Colon (tissue), 2 donors: ENCODE results near the gene MAN2B2.

Experiments
- FAIRE-seq: peaks from 2 replicates; lab custom pipeline; 2012; peaks lifted over from hg19 to GRCh38; lab: Jason Lieb, UNC
- donor health status: control.
- donor health status: control.

The MAN2B2 gene

DNA sequence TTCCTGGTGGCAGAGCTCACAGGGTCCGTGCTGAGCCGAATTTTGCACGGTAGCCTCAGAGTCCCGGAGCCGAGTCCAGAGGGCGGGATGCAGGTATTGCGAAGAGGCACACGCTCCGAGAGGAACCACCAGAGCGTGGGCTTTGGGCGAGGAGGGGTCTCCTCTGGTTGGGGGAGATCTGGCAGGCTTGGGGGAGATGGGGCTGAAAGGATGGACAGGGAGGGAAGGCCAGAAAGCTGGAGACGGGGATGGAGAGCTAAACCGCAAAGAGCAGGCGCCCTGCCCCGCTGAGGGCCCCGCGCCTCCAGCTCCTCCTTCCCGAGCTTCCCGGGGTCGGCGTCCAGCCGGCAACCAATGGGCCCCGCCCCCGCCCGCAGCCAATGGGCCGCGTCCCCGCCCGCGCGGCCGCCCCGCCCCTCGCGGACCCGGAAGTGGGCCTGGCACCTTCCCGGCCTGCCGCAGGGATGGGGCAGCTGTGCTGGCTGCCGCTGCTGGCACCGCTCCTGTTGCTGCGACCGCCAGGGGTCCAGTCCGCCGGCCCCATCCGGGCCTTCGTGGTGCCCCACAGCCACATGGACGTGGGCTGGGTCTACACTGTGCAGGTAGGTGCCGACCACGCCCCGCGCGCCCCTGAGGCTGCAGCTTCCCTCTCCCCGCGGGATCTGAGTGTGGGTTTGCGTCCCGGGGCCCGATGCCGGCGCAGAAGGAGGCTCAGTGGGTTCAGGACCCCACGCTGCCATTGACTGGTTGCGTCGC, at the start of gene MAN2B2:
TSS of gene MAN2B2 (plus strand) at position 443 of the 756 bp plus-strand sequence. CDS start at position 465, 22 bp downstream.
- FAIRE-seq: no peak

DNA sequence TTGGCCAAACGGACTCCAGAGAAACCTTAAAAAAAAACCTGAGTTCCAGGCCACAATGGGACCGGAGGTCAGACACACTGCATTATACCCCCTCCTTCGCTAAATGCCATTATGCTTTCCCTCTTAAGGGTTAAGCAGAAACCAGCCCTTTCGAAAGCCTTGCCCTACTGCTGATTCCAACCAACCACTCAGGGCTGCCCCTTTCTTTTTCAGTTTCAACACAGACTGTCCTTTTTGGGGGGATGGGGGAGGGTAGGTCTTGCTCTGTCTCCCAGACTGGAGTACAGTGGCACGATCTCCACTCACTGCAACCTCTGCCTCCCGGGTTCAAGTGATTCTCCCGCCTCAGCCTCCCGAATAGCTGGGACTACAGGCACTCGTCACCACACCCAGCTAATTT, 49.5 kb upstream of the MAN2B2 start:
- FAIRE-seq: no peak

DNA sequence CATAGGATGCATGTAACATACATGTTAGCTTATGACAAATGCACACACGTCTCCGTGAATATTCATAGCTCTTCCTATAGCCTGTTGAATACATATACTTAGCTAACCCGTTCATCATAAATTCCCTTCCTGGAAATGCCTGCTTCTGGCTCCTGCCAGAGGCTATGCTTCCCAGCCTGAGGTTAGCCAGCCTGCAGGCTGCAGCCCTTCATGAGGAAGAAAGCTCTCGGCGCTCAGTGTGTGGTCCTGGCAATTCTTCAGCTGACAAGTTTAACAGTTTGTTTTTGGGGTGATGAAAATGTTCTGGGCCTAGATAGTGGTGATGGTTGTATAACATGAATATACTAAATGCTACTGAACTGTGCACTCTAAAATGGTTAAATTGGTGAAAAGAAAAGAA, 48.8 kb upstream of the MAN2B2 start:
- FAIRE-seq: no peak

DNA sequence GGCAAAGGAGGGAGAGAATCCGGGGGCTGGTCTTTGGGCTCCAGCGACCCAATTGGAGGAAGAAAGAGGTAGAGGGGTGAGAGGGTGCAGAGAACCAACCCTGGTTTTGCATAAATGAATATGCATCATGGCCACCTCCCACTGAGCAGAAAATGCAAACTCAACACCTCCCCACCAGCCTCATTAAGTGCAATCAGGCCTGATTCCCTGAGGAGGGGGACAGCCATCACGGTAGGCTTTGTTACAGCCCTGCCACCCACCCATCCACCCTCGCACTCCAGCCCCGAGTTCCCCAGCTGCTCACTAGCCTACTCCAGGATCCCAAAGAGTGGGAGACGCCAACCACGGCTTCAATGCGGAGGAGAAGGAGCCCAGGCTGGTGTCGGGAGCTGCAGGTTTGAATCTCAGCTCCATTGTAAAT, 48.3 kb upstream of the MAN2B2 start:
- FAIRE-seq: no peak

DNA sequence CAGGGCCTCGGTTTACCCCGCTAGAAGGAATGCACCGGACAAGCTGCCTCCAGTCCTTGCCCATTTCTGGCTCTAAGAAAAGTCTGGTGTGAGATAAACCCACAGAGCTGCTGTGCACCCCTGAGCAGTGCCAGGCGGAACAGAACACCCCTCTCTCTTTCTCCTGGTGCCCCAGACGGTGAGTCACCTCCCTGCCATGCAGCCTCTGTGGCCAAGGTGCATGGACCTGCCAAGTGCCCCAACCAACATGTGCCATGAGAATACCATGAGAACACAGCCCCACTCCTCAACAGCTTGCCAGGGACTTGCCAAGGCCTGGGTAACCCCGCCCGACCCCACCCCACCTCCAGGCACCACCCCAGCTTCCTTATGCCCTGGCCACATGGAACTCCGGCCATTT, 47.7 kb upstream of the MAN2B2 start:
- no peak for FAIRE-seq

DNA sequence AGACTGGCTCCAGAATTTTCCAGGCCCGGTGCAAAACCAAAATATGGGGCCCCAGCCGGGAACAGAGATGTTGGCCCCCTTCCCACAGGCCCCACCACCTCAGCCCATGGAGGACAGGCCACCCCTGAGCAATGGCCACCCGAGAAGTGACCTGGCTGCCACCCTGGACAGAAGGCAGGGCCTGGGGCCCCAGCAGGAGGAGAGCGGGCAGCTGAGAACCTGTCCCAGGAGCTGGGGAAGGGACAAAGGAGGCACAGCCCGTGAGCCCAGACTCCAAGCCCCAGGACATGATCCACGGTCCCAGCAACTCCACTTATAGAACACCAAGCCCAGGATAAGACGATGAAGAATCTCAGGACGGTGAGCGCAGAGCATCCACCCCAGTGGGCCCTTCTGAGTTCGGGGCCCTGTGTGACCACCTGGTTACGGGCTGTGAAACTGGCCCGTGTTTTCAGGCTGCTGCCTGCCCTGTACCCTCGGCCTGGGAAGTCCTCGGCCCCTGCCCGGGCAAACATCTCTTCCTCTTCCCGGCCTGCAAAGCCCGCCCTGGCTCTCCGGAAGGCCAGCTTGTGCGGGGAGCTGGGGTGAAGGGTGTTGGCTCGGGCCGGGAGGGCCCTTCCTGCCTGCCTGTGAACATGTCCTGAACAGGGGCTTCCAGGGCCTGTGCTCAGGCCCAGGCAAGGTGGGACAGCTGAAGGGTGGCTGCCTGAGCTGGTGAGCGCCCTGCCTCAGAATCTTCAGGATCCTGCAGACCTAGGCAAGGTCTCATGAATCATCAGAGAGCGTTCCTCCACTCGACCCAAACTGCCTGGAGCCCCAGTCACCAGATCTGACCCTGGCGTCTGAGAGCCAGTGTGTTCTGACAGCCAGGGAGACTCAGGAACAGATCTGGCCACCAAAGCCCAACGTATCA, 47.0 kb upstream of the MAN2B2 start:
- FAIRE-seq: no peak

DNA sequence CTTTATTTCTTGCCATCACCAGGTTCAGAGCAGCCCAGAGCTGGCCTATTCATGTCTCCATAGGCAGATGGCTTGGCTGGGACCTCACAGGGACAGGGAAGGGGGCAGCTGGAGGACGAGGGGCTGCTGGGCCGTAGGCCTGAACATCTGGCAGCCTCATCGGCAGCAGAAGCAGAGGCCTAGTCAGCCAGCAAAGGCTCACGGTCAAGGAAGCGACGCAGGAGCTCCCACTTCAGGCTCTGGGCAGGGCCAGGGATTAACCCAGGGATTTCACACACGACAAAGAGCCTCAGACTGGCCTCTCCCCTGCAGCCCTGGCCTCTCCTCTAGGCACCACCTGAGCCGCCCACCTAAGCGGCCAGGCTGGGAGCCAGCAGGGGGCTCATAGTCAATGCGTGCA, 46.0 kb upstream of the MAN2B2 start:
- FAIRE-seq: no peak

DNA sequence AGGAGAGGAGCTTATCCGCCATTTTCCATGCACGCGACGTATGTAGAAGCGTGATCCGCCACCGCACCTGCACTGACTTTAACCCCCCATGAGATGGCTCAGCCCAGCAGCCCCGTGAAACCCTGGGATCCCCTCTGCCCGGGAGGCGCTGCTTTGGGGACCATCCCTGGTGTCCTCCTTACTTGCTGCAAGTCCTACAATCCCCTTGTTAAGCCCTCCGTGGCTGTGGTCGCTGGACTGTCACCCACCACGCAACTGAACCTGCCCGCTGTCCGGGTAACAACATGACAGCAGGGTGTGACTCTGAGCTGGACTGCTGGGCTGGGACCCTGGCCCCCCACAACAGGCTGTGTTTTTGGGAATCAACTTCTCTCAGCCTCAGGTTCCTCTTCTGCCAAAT, 44.7 kb upstream of the MAN2B2 start:
- FAIRE-seq: no peak

DNA sequence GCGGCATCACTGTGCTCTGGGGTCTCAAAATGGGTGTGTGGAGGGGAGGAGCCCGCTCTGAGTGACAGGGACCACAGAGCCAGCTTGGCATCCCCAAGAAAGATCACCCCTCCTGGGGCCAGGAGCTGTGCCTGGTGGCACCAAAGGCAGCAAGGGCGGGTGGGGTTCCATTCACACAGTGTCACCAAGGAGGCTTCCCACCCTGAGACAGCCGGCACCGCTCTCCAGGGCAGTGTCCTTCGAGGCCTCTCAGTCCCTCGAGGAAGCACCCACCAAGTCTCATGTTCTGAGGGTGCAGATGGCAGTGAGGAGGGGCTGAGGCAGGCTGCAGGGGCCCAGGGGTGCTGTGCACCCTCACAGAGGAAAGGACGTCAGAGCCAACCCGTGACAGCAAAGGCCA, 44.0 kb upstream of the MAN2B2 start:
- FAIRE-seq: no peak

DNA sequence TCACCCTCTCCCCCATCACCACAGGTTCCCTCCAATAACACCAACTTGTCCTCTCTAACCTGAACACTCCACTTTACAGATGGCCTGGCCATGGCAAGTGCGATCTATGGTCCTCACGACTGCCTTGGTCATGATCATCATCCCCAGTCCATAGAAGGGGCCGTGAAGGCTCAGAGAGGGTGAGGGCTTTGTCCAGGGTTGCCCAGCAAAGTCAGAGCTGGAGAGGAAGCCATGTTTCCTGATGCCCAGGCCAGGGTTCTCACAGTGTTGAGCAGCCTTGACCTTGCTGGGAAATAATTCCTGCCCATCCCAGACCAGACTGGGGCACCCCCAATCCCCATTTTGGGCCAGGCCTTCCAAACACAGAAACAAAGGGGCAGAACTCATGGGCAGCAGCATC, 42.9 kb upstream of the MAN2B2 start:
- FAIRE-seq: no peak

DNA sequence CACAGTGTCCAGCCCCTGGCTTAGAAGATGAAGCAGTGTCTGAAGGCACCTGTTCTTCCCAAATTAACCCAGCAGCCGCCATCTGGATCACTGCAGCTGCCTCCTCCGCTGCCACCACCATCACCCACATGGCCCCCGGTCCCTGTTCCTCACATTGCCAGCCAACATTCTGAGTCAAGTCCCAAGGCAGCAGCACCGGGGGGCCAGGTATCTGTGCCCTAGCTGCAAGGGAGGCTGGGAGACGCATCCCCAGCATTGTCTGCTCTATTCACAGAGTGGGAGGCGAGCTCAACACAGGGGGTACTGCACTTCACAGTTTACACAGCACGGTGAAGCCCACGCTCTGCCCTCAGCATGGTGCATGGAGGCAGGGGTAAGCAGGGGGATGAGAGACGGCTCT, 42.3 kb upstream of the MAN2B2 start:
- FAIRE-seq: no peak

DNA sequence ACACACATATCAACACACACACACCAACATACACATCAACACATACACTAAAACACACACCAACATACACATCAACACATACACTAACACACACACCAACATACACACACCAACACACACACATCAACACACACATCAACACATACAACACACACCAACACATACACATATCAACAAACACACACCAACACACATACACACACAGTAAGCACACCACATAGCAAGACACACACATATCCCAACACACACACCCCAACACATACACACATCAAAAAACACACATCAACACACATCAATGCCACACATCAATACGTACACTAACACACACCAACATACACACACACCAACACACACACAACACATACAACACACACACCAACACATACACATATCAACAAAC, 40.9 kb upstream of the MAN2B2 start:
- FAIRE-seq: no peak

DNA sequence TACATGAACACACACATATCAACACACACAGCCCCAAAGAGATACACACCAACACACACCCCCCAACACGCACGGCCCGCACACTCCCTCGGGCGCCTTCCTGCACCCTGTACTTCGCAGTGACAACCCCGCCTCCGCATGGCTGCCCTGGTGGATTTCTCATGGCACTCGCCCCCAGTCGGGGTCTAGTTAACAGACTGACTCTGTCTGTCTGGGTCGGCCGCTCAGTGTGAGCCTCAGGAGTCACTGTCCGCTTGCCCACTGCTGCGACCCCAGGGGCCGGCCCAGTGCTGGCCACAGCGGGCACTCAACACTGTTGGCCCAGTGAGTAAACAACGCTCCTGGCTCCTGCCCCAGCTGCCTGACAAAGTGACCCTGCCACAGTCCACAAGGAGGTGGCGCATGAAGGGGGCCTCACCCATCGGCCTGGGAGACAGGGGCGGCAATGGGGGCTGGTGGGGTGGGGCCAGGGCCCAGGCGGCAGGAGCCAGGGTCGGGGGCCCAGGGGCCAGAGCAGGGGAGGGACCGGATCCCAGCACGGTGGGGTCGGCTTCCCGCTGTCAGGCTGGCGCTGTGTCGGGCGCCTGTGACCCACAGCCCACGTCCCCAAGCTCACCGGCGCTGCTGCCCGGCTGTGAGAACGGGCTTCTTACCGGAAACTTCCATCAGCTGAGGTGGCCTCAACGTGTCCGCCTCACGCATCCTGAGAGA, 40.2 kb upstream of the MAN2B2 start:
- FAIRE-seq: no peak

DNA sequence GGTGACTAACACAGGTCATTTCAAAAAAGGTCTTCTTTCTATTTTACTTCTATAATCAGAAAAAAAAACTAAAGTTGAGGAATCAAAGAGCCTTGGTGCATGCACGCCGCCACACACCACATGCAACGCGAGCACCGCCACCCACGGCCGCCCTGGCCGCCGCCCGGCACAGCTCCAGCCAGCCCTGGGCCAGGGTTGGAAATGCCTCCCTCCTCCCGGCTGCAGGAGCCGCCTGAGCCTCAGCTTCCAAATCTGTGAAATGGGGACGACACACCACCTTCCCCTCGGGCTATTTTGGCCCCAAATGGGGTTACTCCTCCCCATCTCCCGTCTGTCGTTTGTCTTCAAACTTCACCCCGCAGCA, 39.7 kb upstream of the MAN2B2 start:
- no peak for FAIRE-seq

DNA sequence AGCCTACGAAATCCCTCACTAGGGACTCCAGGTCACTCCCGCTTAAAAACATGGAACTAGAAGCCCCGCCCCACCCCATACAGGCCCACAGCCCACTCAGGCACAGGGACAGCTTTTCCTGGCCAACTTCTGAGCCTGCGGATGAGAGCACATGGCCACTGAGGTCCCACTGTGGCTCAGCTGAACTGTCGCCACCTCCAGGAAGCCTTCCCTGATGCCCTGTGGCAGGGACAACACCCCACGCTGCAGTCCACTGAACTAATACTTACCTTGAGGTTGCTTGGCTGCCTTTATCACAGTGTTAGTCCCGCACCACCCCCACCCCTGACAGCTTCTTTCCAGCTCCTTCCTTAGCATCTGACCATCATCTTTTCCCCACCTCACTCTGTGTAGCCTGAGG, 39.3 kb upstream of the MAN2B2 start:
- FAIRE-seq: no peak

DNA sequence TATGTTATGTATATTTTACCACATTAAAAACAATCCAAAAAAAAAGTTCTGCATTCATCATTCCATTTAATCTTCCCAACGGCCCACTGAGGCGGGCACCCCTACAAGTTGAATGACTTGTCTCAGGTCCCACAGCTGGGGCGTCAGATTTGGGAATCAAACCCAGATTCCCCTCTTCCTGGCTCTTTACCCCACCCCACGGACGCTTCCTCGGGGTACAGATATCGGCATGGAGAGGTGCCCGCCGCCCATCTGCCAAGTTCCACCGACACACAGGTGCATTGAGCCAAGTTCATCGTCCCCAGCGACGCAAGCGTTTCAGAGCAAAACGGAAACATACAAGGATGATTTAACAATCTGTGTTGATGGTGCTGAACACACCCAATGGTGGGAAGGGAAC, 36.9 kb upstream of the MAN2B2 start:
- FAIRE-seq: no peak

DNA sequence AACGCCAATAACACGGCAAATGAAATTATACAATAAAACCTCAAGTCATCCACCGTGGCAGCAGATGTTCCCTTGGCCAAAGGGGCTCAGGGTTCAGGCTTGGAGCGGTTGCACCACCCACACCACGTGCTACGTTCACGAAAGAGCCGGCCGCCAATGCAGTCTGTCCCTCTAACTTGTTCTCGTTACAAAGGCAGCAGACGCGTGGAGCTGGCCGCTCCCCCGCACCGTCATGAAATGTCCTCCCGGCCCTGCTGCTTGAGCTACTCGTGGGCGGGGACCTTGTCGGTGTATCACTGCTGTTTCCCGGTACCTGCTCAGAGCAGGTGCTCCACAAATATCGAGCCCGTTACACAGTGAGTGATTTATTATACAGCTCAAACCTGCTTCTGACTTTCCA, 36.4 kb upstream of the MAN2B2 start:
- no peak for FAIRE-seq

DNA sequence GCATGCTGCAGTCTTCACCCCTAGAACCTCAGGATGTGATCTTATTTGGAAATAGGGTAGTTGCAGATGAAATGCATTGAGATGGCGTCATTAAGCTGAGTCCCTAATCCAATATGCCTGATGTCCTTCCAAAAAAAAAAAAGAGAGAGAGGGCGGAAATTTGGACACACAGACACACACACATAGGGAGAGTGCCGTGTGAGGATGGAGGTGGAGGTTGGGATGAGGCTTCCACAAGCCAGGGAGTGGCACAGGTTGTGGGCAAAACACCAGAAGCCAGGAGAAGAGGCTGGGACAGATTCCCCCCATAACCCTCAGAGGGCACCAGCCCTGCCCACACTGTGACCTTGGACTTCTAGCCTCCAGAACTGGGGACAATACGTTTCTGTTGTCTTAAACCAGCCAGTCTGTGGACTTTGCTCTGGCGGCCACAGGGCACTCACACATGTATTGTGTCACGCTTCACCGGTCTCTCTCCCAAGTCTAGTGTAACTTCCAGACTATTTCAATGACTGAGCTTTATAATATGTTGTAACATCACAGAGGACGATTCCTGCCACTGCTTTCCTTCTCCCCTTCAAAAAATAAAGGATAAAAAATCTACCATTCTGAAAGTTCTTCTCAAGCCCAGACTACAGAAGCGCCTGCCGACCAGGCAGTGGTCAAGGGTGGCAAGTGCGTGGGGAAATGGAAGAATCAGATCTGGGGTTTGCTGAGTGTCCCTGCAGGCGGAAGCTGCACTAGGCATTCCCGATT, 35.8 kb upstream of the MAN2B2 start:
- no peak for FAIRE-seq

DNA sequence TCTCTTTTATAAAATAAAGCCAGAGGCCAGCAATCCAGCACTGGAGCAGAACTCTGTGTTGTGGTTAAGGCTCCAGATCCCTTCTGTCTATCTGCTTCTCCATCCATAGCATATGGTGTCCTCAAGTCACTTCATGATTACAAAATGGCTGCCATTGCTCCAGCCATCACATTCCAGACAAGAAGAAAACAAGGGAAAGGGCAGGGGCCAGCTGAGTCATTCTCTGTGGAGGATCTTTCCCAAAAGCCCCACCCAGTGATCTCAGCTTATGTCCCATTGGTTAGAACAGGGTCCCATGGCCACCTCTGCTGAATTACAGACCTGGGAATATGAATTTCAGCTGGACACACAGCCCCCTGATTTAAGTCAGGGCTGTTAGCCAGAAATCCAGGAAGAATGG, 34.1 kb upstream of the MAN2B2 start:
- no peak for FAIRE-seq

DNA sequence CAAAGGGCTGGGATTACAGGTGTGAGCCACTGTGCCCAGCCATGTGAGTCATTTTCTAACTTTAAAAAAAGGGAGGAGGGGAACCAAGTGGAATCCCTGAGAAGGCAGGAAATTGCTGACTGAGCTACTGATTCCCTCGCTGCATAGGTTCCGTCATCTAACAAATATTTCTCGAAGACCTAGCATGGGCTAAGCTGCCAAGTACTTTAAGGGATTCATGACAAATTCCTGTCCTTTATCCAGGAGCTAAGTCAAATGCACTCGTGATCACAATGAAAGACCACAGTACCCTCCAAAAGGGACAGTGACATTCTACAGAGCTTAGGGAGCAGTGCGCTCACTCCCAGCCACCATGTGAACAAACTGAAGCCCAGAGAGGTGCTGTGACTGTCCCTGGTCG, 33.2 kb upstream of the MAN2B2 start:
- FAIRE-seq: no peak

DNA sequence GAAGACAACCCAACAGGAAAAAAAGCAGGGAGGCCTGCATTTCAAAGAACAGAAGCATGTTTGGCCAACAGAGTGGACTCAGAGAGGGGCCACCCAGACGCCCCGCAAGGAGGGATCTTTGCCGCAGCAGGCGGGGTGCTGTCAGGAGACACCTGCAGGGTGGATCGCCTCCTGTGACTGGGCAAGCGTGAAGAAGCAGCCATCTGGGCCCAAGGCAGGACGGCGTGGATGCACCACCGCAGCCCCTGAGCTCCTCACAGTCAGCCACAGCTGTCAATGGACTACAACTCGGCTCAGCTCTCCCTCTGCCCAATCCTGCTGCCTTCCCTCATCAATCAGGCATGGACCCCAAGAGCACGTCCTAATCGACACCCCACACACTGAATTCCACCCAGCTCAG, 32.0 kb upstream of the MAN2B2 start:
- FAIRE-seq: no peak

DNA sequence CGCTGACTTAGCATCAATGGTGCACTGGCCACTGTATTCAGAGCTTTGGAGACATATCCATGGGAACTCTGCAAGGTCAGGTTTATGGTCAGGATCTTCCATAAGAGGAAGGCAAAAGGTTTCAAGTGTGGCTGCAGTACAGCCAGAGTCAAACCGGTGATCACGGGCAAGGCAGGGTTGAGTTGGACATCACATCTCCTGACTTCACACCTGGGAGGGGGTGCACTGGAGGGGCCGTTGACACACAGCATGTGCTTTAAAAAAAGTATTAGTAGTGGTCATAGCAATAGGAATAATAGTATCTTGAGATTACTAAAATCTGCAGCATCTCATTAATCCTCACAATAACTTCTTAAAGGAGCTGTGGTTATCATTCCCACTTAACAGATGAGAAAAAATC, 28.9 kb upstream of the MAN2B2 start:
- FAIRE-seq: no peak
